ENCODE results near the gene SYVN1.
A peak's percentile ranks its signal among the peaks of the same experiment; 100 is the strongest.

The SYVN1 gene

GRCh38 chr11:65084598-65085375 is 49.5 kb downstream of the SYVN1 start:
- DNase-seq = no peak

GRCh38 chr11:65083834-65084597 is 50.3 kb downstream of the SYVN1 start, which contains the start of the genes CDCA5 and ZFPL1:
CDCA5 (minus strand) TSS chr11:65084040; CDS start chr11:65083978, 62 bp downstream.
ZFPL1 (plus strand) TSS chr11:65084222; CDS start chr11:65084699, 477 bp downstream.
- peak; percentile 97 for DNase-seq

GRCh38 chr11:65083134-65083833 is 51.0 kb downstream of the SYVN1 start:
- DNase-seq = no peak

- DNase-seq = no peak
Measured at GRCh38 chr11:65078786-65079342, 55.5 kb downstream of the SYVN1 start.

- DNase-seq = peak; percentile 72
Measured at GRCh38 chr11:65078151-65078550, 56.2 kb downstream of the SYVN1 start.

GRCh38 chr11:65077451-65077850 is 56.9 kb downstream of the SYVN1 start:
- no peak for DNase-seq

All from activated CD4-positive, CD25-positive, alpha-beta regulatory T cell treated with anti-CD3 and anti-CD28 coated beads, Interleukin-2, amount 50 U/mL, for 72 hours (primary cell).